Activated CD8-positive, alpha-beta memory T cell treated with anti-CD3 and anti-CD28 coated beads, Interleukin-2, amount 50 U/mL, for 1 hour (primary cell): ENCODE data around the gene KRTAP6-3.

Experiments used
- DNase-seq: peaks from one replicate; pipeline ENCODE4 v3.0.0-alpha.2; 2020; ENCODE audit errors: extremely low read depth

The KRTAP6-3 gene

GRCh38 chr21:30625449-30626165, 33.4 kb downstream of the KRTAP6-3 start:
- DNase-seq: no peak

- no peak for DNase-seq
Measured at GRCh38 chr21:30628109-30628508, 35.9 kb downstream of the KRTAP6-3 start.

DNA sequence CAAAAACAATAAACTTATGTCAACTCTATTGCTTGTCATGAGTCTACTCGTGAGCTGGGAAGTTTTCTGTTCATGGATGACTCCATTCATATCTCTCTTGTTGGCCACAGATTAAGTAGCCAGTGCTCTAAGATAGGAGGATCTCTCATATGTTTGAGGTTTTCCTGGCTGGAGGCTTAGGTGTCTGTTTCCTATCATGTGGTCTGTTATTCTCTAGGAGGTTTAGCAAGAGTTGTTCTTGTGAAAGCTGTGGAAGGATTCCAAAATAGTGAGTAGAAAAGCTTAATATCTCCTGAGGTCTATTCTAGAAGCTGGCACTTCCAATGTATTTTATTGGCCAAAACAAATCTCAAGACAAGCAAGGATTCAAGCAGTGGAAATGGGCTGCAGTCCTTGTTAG, 37.0 kb downstream of the KRTAP6-3 start:
- no peak for DNase-seq

DNA sequence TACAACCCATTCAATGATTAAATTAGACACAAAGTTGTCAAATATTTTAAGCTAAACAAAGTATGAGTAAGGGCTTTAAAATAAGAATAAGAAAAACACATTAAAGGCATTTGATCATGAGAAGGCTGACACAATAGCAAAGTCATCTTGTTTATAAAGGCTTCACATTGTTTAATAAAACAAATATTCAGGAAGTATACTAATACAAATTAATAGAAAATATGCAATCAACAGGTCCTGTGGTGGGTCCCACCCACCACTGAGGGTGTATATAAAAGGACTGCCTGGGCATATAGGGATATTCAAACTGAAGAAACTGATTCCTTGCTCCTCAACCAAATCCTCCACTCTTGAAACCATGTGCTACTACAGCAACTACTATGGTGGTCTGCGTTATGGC, 42.7 kb downstream of the KRTAP6-3 start, which contains the start of gene KRTAP20-2:
KRTAP20-2 (plus strand) TSS at position 301 of the 400 bp plus-strand sequence; CDS start at position 359, 58 bp downstream.
- no peak for DNase-seq

DNA sequence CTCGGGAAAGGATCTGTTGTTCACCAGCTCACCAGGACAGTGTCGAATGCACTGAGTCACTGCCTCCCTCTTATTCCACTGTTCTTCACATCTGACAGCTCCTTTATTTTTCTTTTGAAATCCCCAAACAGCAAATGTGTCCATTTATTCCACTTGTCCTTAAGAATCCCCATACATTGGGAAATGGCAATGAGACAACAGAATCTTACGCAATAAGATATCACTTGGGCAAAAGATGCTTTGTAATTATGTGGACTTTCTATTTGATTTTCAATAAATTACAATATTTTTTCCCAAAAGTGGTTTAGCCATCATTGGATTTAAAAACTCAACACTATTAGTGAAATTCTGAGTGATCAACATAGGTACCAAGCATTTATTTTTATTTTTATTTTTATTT, 46.4 kb downstream of the KRTAP6-3 start:
- no peak for DNase-seq

- DNase-seq: no peak
Measured at GRCh38 chr21:30642564-30642963, 50.3 kb downstream of the KRTAP6-3 start, which contains the start of gene KRTAP20-3. KRTAP20-3 (plus strand) TSS chr21:30642864.
